Effector CD8-positive, alpha-beta T cell (primary cell): ENCODE measurements around the gene THBD.

Experiments
- DNase-seq: peaks from one replicate; lab custom pipeline; 2025; lab: John Stamatoyannopoulos, UW
- total RNA-seq, 4 experiments: gene quantifications; one replicate each; lab custom pipeline; 2026; lab: John Stamatoyannopoulos, UW

THBD gene
- total RNA-seq = 0 to 0.09 (median 0) reads per million in 4 experiments

GRCh38 chr20:23049201-23050075, at the start of gene THBD:
THBD (minus strand) TSS chr20:23049672; CDS start chr20:23049504, 168 bp downstream.
- no peak for DNase-seq

- no peak for DNase-seq
Measured at GRCh38 chr20:23097636-23098580, 48.4 kb upstream of the THBD start.

GRCh38 chr20:23096986-23097520, 47.6 kb upstream of the THBD start:
- no peak for DNase-seq

GRCh38 chr20:23096097-23096496, 46.6 kb upstream of the THBD start:
- DNase-seq = no peak

GRCh38 chr20:23095499-23095898, 46.0 kb upstream of the THBD start:
- no peak for DNase-seq

GRCh38 chr20:23094927-23095326, 45.5 kb upstream of the THBD start:
- DNase-seq = no peak

- DNase-seq = no peak
Measured at GRCh38 chr20:23094213-23094896, 44.9 kb upstream of the THBD start.

GRCh38 chr20:23093613-23094012, 44.1 kb upstream of the THBD start:
- no peak for DNase-seq

GRCh38 chr20:23092861-23093495, 43.5 kb upstream of the THBD start:
- no peak for DNase-seq

GRCh38 chr20:23092384-23092756, 42.9 kb upstream of the THBD start:
- DNase-seq = no peak

- DNase-seq = no peak
Measured at GRCh38 chr20:23091721-23092383, 42.4 kb upstream of the THBD start.

GRCh38 chr20:23090878-23091277, 41.4 kb upstream of the THBD start:
- no peak for DNase-seq

- DNase-seq = no peak
Measured at GRCh38 chr20:23090147-23090546, 40.7 kb upstream of the THBD start.

GRCh38 chr20:23088866-23089265, 39.4 kb upstream of the THBD start:
- DNase-seq = no peak

GRCh38 chr20:23087587-23088251, 38.2 kb upstream of the THBD start:
- DNase-seq = no peak

- no peak for DNase-seq
Measured at GRCh38 chr20:23086931-23087411, 37.5 kb upstream of the THBD start.

- no peak for DNase-seq
Measured at GRCh38 chr20:23086056-23086566, 36.6 kb upstream of the THBD start, which contains the start of gene CD93. CD93 (minus strand) TSS chr20:23086324; CDS start chr20:23086192, 132 bp downstream.

GRCh38 chr20:23085436-23086055, 36.1 kb upstream of the THBD start:
- no peak for DNase-seq

- DNase-seq = no peak
Measured at GRCh38 chr20:23084845-23085365, 35.4 kb upstream of the THBD start.
